ENCODE data around the gene ZNF566. TPM values are rescaled to one million over a fixed set of nuclear protein-coding genes. Genes with fewer than 3 reads are reported as not detected.
"Not testable (repeated sequence)": the region's sequence is repeated elsewhere in the genome, so short reads cannot be mapped to it uniquely, and the experiment has no call there.

The ZNF566 gene
- total RNA-seq, 3 donors from 2014 or later (not counting 1 experiment from before 2014, with no cell fraction given) = 7.9 to 16.0 (median 12.4) TPM

DNA sequence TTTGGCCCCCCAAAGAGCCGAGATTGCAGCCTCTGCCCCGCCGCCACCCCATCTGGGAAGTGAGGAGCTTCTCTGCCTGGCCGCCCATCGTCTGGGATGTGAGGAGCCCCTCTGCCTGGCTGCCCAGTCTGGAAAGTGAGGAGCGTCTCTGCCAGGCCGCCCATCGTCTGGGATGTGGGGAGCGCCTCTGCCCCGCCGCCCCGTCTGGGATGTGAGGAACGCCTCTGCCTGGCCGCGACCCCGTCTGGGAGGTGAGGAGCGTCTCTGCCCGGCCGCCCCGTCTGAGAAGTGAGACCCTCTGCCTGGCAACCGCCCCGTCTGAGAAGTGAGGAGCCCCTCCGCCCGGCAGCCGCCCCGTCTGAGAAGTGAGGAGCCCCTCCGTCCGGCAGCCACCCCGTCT, 1.5 kb upstream of the ZNF566 start:
- DNase-seq; H3K36me3 Mint-ChIP-seq; ATAC-seq; H3K27me3 Mint-ChIP-seq (ENCODE audit: low read depth in 2 of 2); H3K4me3 Mint-ChIP-seq; H3K9me3 ChIP-seq (ENCODE audit: control insufficient read depth, insufficient read depth, low read length); H3K27ac ChIP-seq (ENCODE audit: low read length); intact Hi-C loops (cut with micrococcal nuclease); H3K9me3 Mint-ChIP-seq; H3K36me3 ChIP-seq (ENCODE audit: control insufficient read depth, insufficient read depth, low read length); H3K4me3 ChIP-seq (ENCODE audit: low read length); H3K27me3 ChIP-seq (ENCODE audit: control insufficient read depth, insufficient read depth, low read length); H3K27ac Mint-ChIP-seq: not testable (repeated sequence)
- WGBS (ENCODE audit: insufficient coverage) = 96% methylated on average over 20 of the region's 29 CpGs
- H3K4me1 ChIP-seq (ENCODE audit: control insufficient read depth, insufficient read depth, low read length) = peaks cover 14% of the 10 kb centered on the region
- H3K4me1 Mint-ChIP-seq = peaks cover 29 to 31% of the 10 kb centered on the region in 2 donors

DNA sequence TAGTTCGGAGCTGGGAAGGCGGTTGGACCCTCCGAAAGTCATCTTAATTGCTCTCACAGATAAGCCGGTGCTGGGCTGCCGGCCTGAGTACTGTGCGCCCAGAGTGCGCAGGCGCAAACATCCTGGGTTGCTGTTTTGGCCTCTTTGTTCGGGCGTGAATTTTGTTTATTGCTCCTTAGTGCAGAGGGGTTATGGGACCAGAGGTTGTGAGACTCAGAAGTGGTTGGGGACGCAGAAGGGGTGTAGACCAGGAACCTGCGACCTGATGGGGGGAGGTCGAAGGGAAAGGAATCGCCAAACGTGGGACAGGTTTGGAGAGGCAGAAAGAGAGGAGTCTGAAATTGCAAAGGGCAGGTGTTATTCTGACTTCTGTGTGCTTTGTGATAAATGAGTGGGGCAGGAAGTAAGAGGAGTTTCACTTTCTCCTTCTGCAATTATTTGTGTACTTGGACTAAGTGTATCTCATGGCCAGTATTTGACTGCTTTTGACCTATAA, 607 bp upstream of the ZNF566 start:
- intact Hi-C loops (cut with micrococcal nuclease) = loop anchor here (1.0 to 10.0 kb wide), 7 partner anchors 38 to 427 kb away; partner anchors contain the start of genes ZNF146, ZNF260, ZNF382 and ZNF461
- Histone ChIP-seq H3K4me1 (ENCODE audit: control insufficient read depth, insufficient read depth, low read length) (peaks cover 14% of the 10 kb centered on the region), H3K36me3 (ENCODE audit: control insufficient read depth, insufficient read depth, low read length) (no peaks in the 10 kb centered on the region), H3K9me3 (ENCODE audit: control insufficient read depth, insufficient read depth, low read length) (peaks cover 3% of the 10 kb centered on the region), H3K27ac (ENCODE audit: low read length) (peak overlapping the region; percentile 85), H3K27me3 (ENCODE audit: control insufficient read depth, insufficient read depth, low read length) (no peaks in the 10 kb centered on the region), H3K4me3 (ENCODE audit: low read length) (peak overlapping the region; percentile 69)
- TF ChIP-seq, protein P1, sequence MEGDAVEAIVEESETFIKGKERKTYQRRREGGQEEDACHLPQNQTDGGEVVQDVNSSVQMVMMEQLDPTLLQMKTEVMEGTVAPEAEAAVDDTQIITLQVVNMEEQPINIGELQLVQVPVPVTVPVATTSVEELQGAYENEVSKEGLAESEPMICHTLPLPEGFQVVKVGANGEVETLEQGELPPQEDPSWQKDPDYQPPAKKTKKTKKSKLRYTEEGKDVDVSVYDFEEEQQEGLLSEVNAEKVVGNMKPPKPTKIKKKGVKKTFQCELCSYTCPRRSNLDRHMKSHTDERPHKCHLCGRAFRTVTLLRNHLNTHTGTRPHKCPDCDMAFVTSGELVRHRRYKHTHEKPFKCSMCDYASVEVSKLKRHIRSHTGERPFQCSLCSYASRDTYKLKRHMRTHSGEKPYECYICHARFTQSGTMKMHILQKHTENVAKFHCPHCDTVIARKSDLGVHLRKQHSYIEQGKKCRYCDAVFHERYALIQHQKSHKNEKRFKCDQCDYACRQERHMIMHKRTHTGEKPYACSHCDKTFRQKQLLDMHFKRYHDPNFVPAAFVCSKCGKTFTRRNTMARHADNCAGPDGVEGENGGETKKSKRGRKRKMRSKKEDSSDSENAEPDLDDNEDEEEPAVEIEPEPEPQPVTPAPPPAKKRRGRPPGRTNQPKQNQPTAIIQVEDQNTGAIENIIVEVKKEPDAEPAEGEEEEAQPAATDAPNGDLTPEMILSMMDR (IDR thresholded peaks at IDR 0.05) = no peak
- peak; percentile 63 to 88 for DNase-seq
- peak; percentile 37 to 65 (median 54) for ATAC-seq
- Mint-ChIP-seq H3K9me3 (peaks cover 0 to 2% of the 10 kb centered on the region in 2 donors), H3K27me3 (ENCODE audit: low read depth in 2 of 2) (no peaks in the 10 kb centered on the region), H3K4me3 (peak overlapping the region; percentile 99), H3K27ac (peak overlapping the region; percentile 97 to 100), H3K4me1 (peaks cover 29 to 31% of the 10 kb centered on the region in 2 donors), H3K36me3 (no peaks in the 10 kb centered on the region)
- WGBS (ENCODE audit: insufficient coverage) = 3% methylated on average over 15 of the region's 15 CpGs

DNA sequence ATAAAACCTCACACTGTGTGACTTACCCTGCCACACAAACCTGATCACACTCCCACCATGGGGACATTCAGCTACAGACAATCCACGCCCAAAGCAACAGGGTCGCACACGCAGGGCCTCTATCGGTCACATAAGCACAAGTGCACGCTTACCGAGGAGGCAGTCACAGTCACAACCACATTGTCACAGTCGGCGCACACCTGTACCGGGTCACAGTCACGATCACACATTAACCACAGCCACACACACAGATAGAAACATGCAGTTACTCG, 579 bp downstream of the ZNF566 start:
- H3K36me3 ChIP-seq (ENCODE audit: control insufficient read depth, insufficient read depth, low read length) = peaks cover 2% of the 10 kb centered on the region
- Mint-ChIP-seq H3K27me3 (ENCODE audit: low read depth in 2 of 2) (no peaks in the 10 kb centered on the region), H3K27ac (peak overlapping the region; percentile 97 to 100), H3K36me3 (no peaks in the 10 kb centered on the region), H3K4me1 (peaks cover 29 to 31% of the 10 kb centered on the region in 2 donors), H3K9me3 (peaks cover 0 to 2% of the 10 kb centered on the region in 2 donors), H3K4me3 (peak overlapping the region; percentile 99)
- peaks cover 3% of the 10 kb centered on the region for H3K9me3 ChIP-seq (ENCODE audit: control insufficient read depth, insufficient read depth, low read length)
- TF ChIP-seq, protein P1 (IDR thresholded peaks at IDR 0.05) = no peak
- peak; percentile 29 to 56 (median 49) for ATAC-seq
- intact Hi-C loops (cut with micrococcal nuclease) = loop anchor here (1.0 to 10.0 kb wide), 8 partner anchors 40 to 428 kb away; partner anchors contain the start of genes ZFP14, ZNF146, ZNF260 and ZNF382
- H3K4me3 ChIP-seq (ENCODE audit: low read length) = peak overlapping the region; percentile 69
- no peaks in the 10 kb centered on the region for H3K27me3 ChIP-seq (ENCODE audit: control insufficient read depth, insufficient read depth, low read length)
- 1% methylated on average over 11 of the region's 11 CpGs for WGBS (ENCODE audit: insufficient coverage)
- H3K4me1 ChIP-seq (ENCODE audit: control insufficient read depth, insufficient read depth, low read length) = peaks cover 14% of the 10 kb centered on the region
- DNase-seq = peak in 1 of 2 donors; percentile 75
- H3K27ac ChIP-seq (ENCODE audit: low read length) = peak overlapping the region; percentile 85

DNA sequence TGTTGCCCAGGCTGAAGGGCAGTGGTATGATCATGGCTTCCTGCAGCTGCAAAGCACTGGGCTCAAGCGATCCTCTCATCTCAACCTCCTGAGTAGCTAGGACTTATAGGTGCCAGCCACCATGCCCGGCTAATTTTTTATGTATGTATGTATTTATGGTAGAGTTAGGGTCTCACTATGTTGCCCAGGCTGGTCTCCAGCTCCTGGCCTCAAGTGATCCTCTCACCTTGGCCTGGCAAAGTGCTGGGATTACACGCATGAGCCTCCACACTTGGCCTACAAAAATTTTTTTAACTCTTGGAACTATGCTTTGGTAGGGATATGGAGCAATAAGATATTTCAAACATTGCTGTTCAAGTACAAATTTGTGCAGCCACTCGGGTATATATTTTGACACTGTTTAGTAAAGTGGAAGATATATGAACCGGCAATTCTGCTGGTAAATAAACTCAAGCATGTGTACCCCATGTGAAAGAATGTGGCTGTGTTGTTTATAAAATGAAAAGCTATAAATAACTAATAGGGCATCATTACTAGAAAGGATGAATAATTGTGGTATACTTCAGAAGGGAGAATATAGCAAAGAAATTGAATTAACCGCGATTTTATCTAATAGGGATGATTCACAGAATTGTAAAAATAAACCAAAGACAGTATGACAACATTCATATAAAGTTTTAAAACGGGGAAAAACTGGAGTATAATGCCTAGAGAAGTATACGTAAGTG, 1.1 kb downstream of the ZNF566 start:
- DNase-seq (no peak), ATAC-seq (no peak)
- Histone ChIP-seq H3K27ac (ENCODE audit: low read length) (peak overlapping the region; percentile 85), H3K4me3 (ENCODE audit: low read length) (peak overlapping the region; percentile 69), H3K9me3 (ENCODE audit: control insufficient read depth, insufficient read depth, low read length) (peaks cover 3% of the 10 kb centered on the region), H3K36me3 (ENCODE audit: control insufficient read depth, insufficient read depth, low read length) (peaks cover 2% of the 10 kb centered on the region), H3K27me3 (ENCODE audit: control insufficient read depth, insufficient read depth, low read length) (no peaks in the 10 kb centered on the region), H3K4me1 (ENCODE audit: control insufficient read depth, insufficient read depth, low read length) (peaks cover 14% of the 10 kb centered on the region)
- Mint-ChIP-seq H3K4me1 (peaks cover 29 to 31% of the 10 kb centered on the region in 2 donors), H3K9me3 (peaks cover 0 to 2% of the 10 kb centered on the region in 2 donors), H3K27ac (peak overlapping the region; percentile 97 to 100), H3K4me3 (peak overlapping the region; percentile 99), H3K36me3 (no peaks in the 10 kb centered on the region), H3K27me3 (ENCODE audit: low read depth in 2 of 2) (no peaks in the 10 kb centered on the region)
- intact Hi-C loops (cut with micrococcal nuclease) = loop anchor here (1.0 to 10.0 kb wide), 4 partner anchors 109 to 429 kb away; partner anchors contain the start of genes ZFP14, ZNF461, ZNF567 and ZNF568
- TF ChIP-seq, protein P1 (IDR thresholded peaks at IDR 0.05) = no peak
- WGBS (ENCODE audit: insufficient coverage) = 68% methylated on average over 5 of the region's 9 CpGs
